ENCODE data around the gene MECP2. TPM values are rescaled to one million over a fixed set of nuclear protein-coding genes. Genes with fewer than 3 reads are reported as not detected.
"Not testable (repeated sequence)": the region's sequence is repeated elsewhere in the genome, so short reads cannot be mapped to it uniquely, and the experiment has no call there.

Gene MECP2
- polyA plus RNA-seq, 2 of the 4 experiments (the other 2 are of a cell fraction) = 17.7 to 19.2 TPM

- TF ChIP-seq CEBPB (IDR thresholded peaks at IDR 0.05) (no peak), ZSCAN20 (CRISPR knock-in tag; IDR thresholded peaks at IDR 0.05) (no peak), PHF8 (IDR thresholded peaks at IDR 0.05; ENCODE audit: borderline replicate concordance, low read depth) (no peak)
These were observed 97.5 kb downstream of the MECP2 start (continued) for GRCh38 chrX:154000051-154000450.

GRCh38 chrX:153999359-154000037 is 98.0 kb downstream of the MECP2 start:
- FAIRE-seq (no peak), DNase-seq (ENCODE audit: low read depth in 1 of 2, low spot score in 1 of 2) (no peak), ATAC-seq (no peak)
- Histone ChIP-seq H3K4me2 (no peak overlapping the region), H3K27ac (no peak overlapping the region), H3K4me3 (no peak overlapping the region), H3K9me3 (no peaks in the 10 kb centered on the region), H3K4me1 (peaks cover 11% of the 10 kb centered on the region)
- ChIA-PET CTCF (interaction anchor here (2.9 kb wide), 1 partner anchor 14 kb away, joined by 13 read pairs; no protein-coding TSS in a partner anchor), POLR2A (no interaction called here)
- TF ChIP-seq SREBF2 (IDR thresholded peaks at IDR 0.05) = no peak
- no peak for TF ChIP-seq KDM1A (IDR thresholded peaks at IDR 0.05; ENCODE audit: low read depth)
- TF ChIP-seq CEBPB (IDR thresholded peaks at IDR 0.05) = no peak
- WGBS (ENCODE audit: missing lambda C conversion rate) = 89% methylated on average over 18 of the region's 19 CpGs

GRCh38 chrX:153995504-153995903 is 102.0 kb downstream of the MECP2 start:
- Histone ChIP-seq H3K4me1 (no peaks in the 10 kb centered on the region), H3K4me2 (no peak overlapping the region), H3K27ac (no peak overlapping the region), H3K9me3 (no peaks in the 10 kb centered on the region), H3K4me3 (no peak overlapping the region)
- no peak for ATAC-seq
- DNase-seq (ENCODE audit: low read depth in 1 of 2, low spot score in 1 of 2) = no peak
- no peak for TF ChIP-seq KDM5A (IDR thresholded peaks at IDR 0.05)
- no peak for TF ChIP-seq ZNF302 (CRISPR knock-in tag; IDR thresholded peaks at IDR 0.05)
- TF ChIP-seq GATA3 (IDR thresholded peaks at IDR 0.05; ENCODE audit: borderline replicate concordance) = no peak
- no peak for TF ChIP-seq MAFK (IDR thresholded peaks at IDR 0.05; ENCODE audit: partially characterized antibody)
- TF ChIP-seq BHLHE40 (IDR thresholded peaks at IDR 0.05; ENCODE audit: low read depth, low read length) = no peak
- no peak for TF ChIP-seq HEYL (CRISPR knock-in tag; IDR thresholded peaks at IDR 0.05)
- TF ChIP-seq RCOR1 (IDR thresholded peaks at IDR 0.05; ENCODE audit: low read depth, low read length) = no peak
- TF ChIP-seq NR3C1 (IDR thresholded peaks at IDR 0.05) = no peak
- TF ChIP-seq CBX2 (IDR thresholded peaks at IDR 0.05; ENCODE audit: borderline replicate concordance, low read depth) = no peak
- TF ChIP-seq POLR2AphosphoS2 (conservative IDR thresholded peaks at IDR 0.05; ENCODE audit: low read length) = no peak
- no peak for TF ChIP-seq SMC3 (IDR thresholded peaks at IDR 0.05)
- no peak for TF ChIP-seq USF2 (IDR thresholded peaks at IDR 0.05)
- TF ChIP-seq E2F6 (IDR thresholded peaks at IDR 0.05; ENCODE audit: borderline replicate concordance, low read depth) = no peak
- TF ChIP-seq HOXA7 (CRISPR knock-in tag; IDR thresholded peaks at IDR 0.05) = no peak
- no peak for TF ChIP-seq MAZ (IDR thresholded peaks at IDR 0.05; ENCODE audit: borderline replicate concordance, low read depth, low read length)
- no peak for TF ChIP-seq HES2 (IDR thresholded peaks at IDR 0.05)
- no peak for TF ChIP-seq RNF2 (IDR thresholded peaks at IDR 0.05; ENCODE audit: borderline replicate concordance, low read depth)
- no peak for TF ChIP-seq EHF (CRISPR knock-in tag; IDR thresholded peaks at IDR 0.05)
- 97% methylated on average over 8 of the region's 8 CpGs for WGBS (ENCODE audit: missing lambda C conversion rate)
- POLR2A ChIA-PET = interaction anchor here (0.9 kb wide), 1 partner anchor 9 kb away, joined by 3 read pairs; no protein-coding TSS in a partner anchor
- CTCF ChIA-PET = interaction anchor here (1.1 to 1.4 kb wide), 2 partner anchors 17 to 19 kb away, joined by 4 to 5 read pairs; no protein-coding TSS in a partner anchor
- FAIRE-seq = no peak

- H3K4me1 ChIP-seq; FAIRE-seq; H3K4me3 ChIP-seq; H3K27ac ChIP-seq; H3K9me3 ChIP-seq; H3K4me2 ChIP-seq; POLR2A ChIA-PET; CTCF ChIA-PET; ATAC-seq; DNase-seq (ENCODE audit: low read depth in 1 of 2, low spot score in 1 of 2): not testable (repeated sequence)
- WGBS (ENCODE audit: missing lambda C conversion rate) = no CpG with 5 or more reads among the region's 5 CpGs
These were observed 103.1 kb downstream of the MECP2 start for GRCh38 chrX:153994398-153994797.
